ENCODE data around the gene XPO6.
"Not testable (repeated sequence)": the region's sequence is repeated elsewhere in the genome, so short reads cannot be mapped to it uniquely, and the experiment has no call there.

The XPO6 gene

GRCh38 chr16:28151180-28151579, 60.6 kb downstream of the XPO6 start:
- DNase-seq (ENCODE audit: low spot score): no peak

GRCh38 chr16:28149011-28149888, 62.5 kb downstream of the XPO6 start:
- no peak for DNase-seq (ENCODE audit: low spot score)

- DNase-seq (ENCODE audit: low spot score): no peak
Measured at GRCh38 chr16:28146536-28146935, 65.2 kb downstream of the XPO6 start.

GRCh38 chr16:28145796-28146195, 66.0 kb downstream of the XPO6 start:
- DNase-seq (ENCODE audit: low spot score): no peak

- no peak for DNase-seq (ENCODE audit: low spot score)
Measured at GRCh38 chr16:28140788-28141618, 70.8 kb downstream of the XPO6 start.

- DNase-seq (ENCODE audit: low spot score): no peak
Measured at GRCh38 chr16:28139530-28139929, 72.2 kb downstream of the XPO6 start.

- no peak for DNase-seq (ENCODE audit: low spot score)
Measured at GRCh38 chr16:28136751-28137434, 74.9 kb downstream of the XPO6 start.

GRCh38 chr16:28133666-28134065, 78.1 kb downstream of the XPO6 start:
- no peak for DNase-seq (ENCODE audit: low spot score)

GRCh38 chr16:28131743-28132393, 79.9 kb downstream of the XPO6 start:
- DNase-seq (ENCODE audit: low spot score): no peak

GRCh38 chr16:28131181-28131580, 80.6 kb downstream of the XPO6 start:
- DNase-seq (ENCODE audit: low spot score): no peak

GRCh38 chr16:28130099-28131088, 81.4 kb downstream of the XPO6 start:
- no peak for DNase-seq (ENCODE audit: low spot score)

GRCh38 chr16:28126684-28127620, 84.8 kb downstream of the XPO6 start:
- no peak for DNase-seq (ENCODE audit: low spot score)

GRCh38 chr16:28125592-28125991, 86.2 kb downstream of the XPO6 start:
- no peak for DNase-seq (ENCODE audit: low spot score)

- no peak for DNase-seq (ENCODE audit: low spot score)
Measured at GRCh38 chr16:28121527-28121926, 90.2 kb downstream of the XPO6 start.

- no peak for DNase-seq (ENCODE audit: low spot score)
Measured at GRCh38 chr16:28120754-28121153, 91.0 kb downstream of the XPO6 start.

GRCh38 chr16:28118637-28119036, 93.1 kb downstream of the XPO6 start:
- no peak for DNase-seq (ENCODE audit: low spot score)

- DNase-seq (ENCODE audit: low spot score): no peak
Measured at GRCh38 chr16:28117168-28117565, 94.6 kb downstream of the XPO6 start.

- DNase-seq (ENCODE audit: low spot score): not testable (repeated sequence)
Measured at GRCh38 chr16:28115866-28116265, 95.9 kb downstream of the XPO6 start.

GRCh38 chr16:28112908-28113307, 98.9 kb downstream of the XPO6 start:
- DNase-seq (ENCODE audit: low spot score): no peak

GRCh38 chr16:28110977-28111376, 100.8 kb downstream of the XPO6 start:
- no peak for DNase-seq (ENCODE audit: low spot score)

Data from ecto neural progenitor cell (in vitro differentiated cells).